HEK293 (cell line): Measurements from ENCODE around the gene MAP4K2.

Source experiments
- CTCF ChIA-PET: fragments of 350-600 bp; formaldehyde crosslinking; extraction: SDS; loops from one replicate; lab custom pipeline; 2021; ENCODE audit warnings: antibody characterized with exemption; lab: Yijun Ruan, JAX
- POLR2A ChIA-PET: fragments of 300-600 bp; formaldehyde crosslinking; extraction: SDS; loops from one replicate; lab custom pipeline; 2020; ENCODE audit warnings: antibody characterized with exemption, inconsistent platforms; lab: Yijun Ruan, JAX
- H3K27ac ChIP-seq: fragments of 200-500 bp; sonication (Bioruptor generic); 2 replicates; pipeline ENCODE4 v1.5.1; 2014; ENCODE audit warnings: low read depth, low read length, control low read depth, inconsistent platforms; ENCODE audit errors: extremely low read depth
- H3K36me3 ChIP-seq, 2 experiments: fragments of 200-500 bp in 1 of 2; sonication (Bioruptor generic) in 1 of 2; 1 replicate in 1 of 2; 2 replicates in 1 of 2; pipeline ENCODE4 v1.5.1; 2014 to 2017; ENCODE audit warnings: inconsistent platforms in 2 of 2, low read length in 2 of 2; ENCODE audit not compliant: control insufficient read depth in 2 of 2, insufficient read depth in 1 of 2
- H3K4me1 ChIP-seq: fragments of 200-500 bp; sonication (Bioruptor generic); 2 replicates; pipeline ENCODE4 v1.5.1; 2014; ENCODE audit warnings: mild to moderate bottlenecking, low read length, inconsistent platforms; ENCODE audit not compliant: control insufficient read depth, insufficient read depth
- H3K4me3 ChIP-seq: 2 replicates; pipeline ENCODE4 v1.5.1; 2011; ENCODE audit warnings: low read depth, mild to moderate bottlenecking, control low read depth, low read length, moderate library complexity
- H3K9me3 ChIP-seq: fragments of 200-500 bp; sonication (Bioruptor generic); 2 replicates; pipeline ENCODE4 v1.5.1; 2014; ENCODE audit warnings: low read depth, low read length, inconsistent platforms; ENCODE audit not compliant: control insufficient read depth, insufficient read depth
- HOXC10 ChIP-seq: sonication (generic); formaldehyde crosslinking; IDR thresholded peaks from 2 replicates; pipeline ENCODE4 v1.8.1; 2023; ENCODE audit warnings: mild to moderate bottlenecking, missing genetic modification reagents
- HOXD13 ChIP-seq: sonication (generic); formaldehyde crosslinking; IDR thresholded peaks from 2 replicates; pipeline ENCODE4 v1.8.0; 2022; ENCODE audit warnings: missing genetic modification reagents, borderline replicate concordance
- KLF8 ChIP-seq: fragments of 450-650 bp; formaldehyde crosslinking; IDR thresholded peaks from 2 replicates; pipeline ENCODE4 v1.5.1; 2016; ENCODE audit warnings: missing biosample characterization, missing genetic modification characterization
- ZBTB17 ChIP-seq: fragments of 450-650 bp; formaldehyde crosslinking; IDR thresholded peaks from 2 replicates; pipeline ENCODE4 v1.5.1; 2016; ENCODE audit warnings: missing biosample characterization, missing genetic modification characterization
- ZNF132 ChIP-seq: fragments of 450-650 bp; formaldehyde crosslinking; IDR thresholded peaks from 2 replicates; pipeline ENCODE4 v1.5.1; 2017; ENCODE audit warnings: missing biosample characterization, missing genetic modification characterization, borderline replicate concordance
- ZNF391 ChIP-seq: fragments of 450-650 bp; formaldehyde crosslinking; IDR thresholded peaks from 2 replicates; pipeline ENCODE4 v1.5.1; 2016; ENCODE audit warnings: low read depth, missing biosample characterization, missing genetic modification characterization, borderline replicate concordance
- ZNF404 ChIP-seq: fragments of 450-650 bp; formaldehyde crosslinking; IDR thresholded peaks from 2 replicates; pipeline ENCODE4 v1.5.1; 2017; ENCODE audit warnings: missing biosample characterization, missing genetic modification characterization
- ZNF530 ChIP-seq: fragments of 450-650 bp; formaldehyde crosslinking; IDR thresholded peaks from 2 replicates; pipeline ENCODE4 v1.5.1; 2016; ENCODE audit warnings: low read depth, missing biosample characterization, missing genetic modification characterization
- ZNF561 ChIP-seq: fragments of 450-650 bp; IDR thresholded peaks from 2 replicates; pipeline ENCODE4 v1.5.1; 2018; ENCODE audit warnings: missing biosample characterization, missing genetic modification characterization, borderline replicate concordance
- ZNF600 ChIP-seq: fragments of 450-650 bp; formaldehyde crosslinking; IDR thresholded peaks from 2 replicates; pipeline ENCODE4 v1.5.1; 2016; ENCODE audit warnings: missing biosample characterization, missing genetic modification characterization
- ZNF610 ChIP-seq: fragments of 450-650 bp; formaldehyde crosslinking; IDR thresholded peaks from 2 replicates; pipeline ENCODE4 v1.5.1; 2016; ENCODE audit warnings: missing biosample characterization, missing genetic modification characterization, borderline replicate concordance
- ZNF76 ChIP-seq: fragments of 450-650 bp; formaldehyde crosslinking; IDR thresholded peaks from 2 replicates; pipeline ENCODE4; 2016; ENCODE audit warnings: low read depth, missing biosample characterization, missing genetic modification characterization, borderline replicate concordance
- ZNF768 ChIP-seq: fragments of 450-650 bp; formaldehyde crosslinking; IDR thresholded peaks from 2 replicates; pipeline ENCODE4 v1.5.1; 2018; ENCODE audit warnings: missing biosample characterization, mild to moderate bottlenecking, missing genetic modification characterization
- ZSCAN18 ChIP-seq: fragments of 450-650 bp; formaldehyde crosslinking; IDR thresholded peaks from 2 replicates; pipeline ENCODE4 v1.5.1; 2016; ENCODE audit warnings: missing biosample characterization, missing genetic modification characterization
- ZXDB ChIP-seq: fragments of 450-650 bp; formaldehyde crosslinking; IDR thresholded peaks from 2 replicates; pipeline ENCODE4 v1.5.1; 2016; ENCODE audit warnings: missing biosample characterization, missing genetic modification characterization
- TF ChIP-seq, protein P1 (sequence below): fragments of 450-650 bp; formaldehyde crosslinking; IDR thresholded peaks from 2 replicates; pipeline ENCODE4 v1.5.1; 2016; ENCODE audit warnings: missing biosample characterization, missing genetic modification characterization
- TF ChIP-seq, protein P2 (sequence below): fragments of 450-650 bp; formaldehyde crosslinking; IDR thresholded peaks from 2 replicates; pipeline ENCODE4 v1.5.1; 2016; ENCODE audit warnings: missing biosample characterization, missing genetic modification characterization, borderline replicate concordance

Gene MAP4K2

DNA sequence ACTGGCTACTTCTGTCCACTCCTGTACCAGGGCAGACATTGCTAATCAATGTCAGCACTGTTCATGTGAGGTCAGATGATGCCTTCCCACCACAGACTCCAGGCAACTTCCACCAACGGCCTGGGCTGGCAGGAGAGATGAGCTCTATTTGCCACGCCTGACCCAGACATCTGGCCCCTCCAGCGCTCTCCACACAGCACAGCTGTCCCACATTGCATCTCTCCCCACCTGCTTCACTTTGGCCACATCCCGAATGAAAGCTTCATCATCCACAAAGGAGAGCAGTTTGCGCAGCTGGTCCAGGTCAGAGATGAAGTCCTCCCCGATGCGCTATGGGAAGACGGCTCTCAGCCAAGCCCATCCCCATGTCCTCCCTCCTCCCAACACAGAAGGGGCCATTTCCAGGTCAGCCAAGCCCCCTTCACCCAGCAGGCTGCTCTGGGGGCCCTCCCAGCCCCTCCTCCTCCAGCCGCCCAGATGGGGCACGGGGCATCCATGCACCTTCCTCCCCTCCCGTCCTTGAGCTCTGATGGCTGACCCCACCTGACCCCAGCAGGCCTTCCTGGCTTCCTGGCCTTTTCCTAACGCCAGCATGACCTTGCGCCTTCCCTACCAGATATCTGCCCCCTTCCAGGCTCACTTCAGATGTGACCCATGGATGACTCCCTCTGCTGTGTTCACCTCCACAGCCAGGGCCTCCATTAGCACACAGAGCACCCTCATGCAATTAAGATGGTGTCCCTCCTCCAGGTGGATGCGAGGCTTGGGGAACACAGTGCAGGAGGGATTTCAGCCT lies 50.6 kb downstream of the MAP4K2 start:
- CTCF ChIA-PET, result interaction anchor here (0.6 to 1.7 kb wide), 4 partner anchors 9 to 263 kb away, joined by 4 to 15 read pairs (median 4); partner anchors contain the start of gene RASGRP2
- Histone ChIP-seq H3K9me3 (no peaks in the 10 kb centered on the region), H3K4me3 (no peak overlapping the region), H3K4me1 (no peaks in the 10 kb centered on the region), H3K27ac (no peak overlapping the region), H3K36me3 (peaks cover 0 to 3% of the 10 kb centered on the region in 2 experiments; a peak in 1 of 3 replicates)
- TF ChIP-seq KLF8 (tag by site-specific recombination) (no peak), ZBTB17 (tag by site-specific recombination) (peak; percentile 65; the same call in 1 of the 2 replicates)
- POLR2A ChIA-PET, result interaction anchor here (0.6 to 0.7 kb wide), 2 partner anchors 26 to 581 kb away, joined by 3 read pairs; partner anchors contain the start of genes DPF2 and SF1

DNA sequence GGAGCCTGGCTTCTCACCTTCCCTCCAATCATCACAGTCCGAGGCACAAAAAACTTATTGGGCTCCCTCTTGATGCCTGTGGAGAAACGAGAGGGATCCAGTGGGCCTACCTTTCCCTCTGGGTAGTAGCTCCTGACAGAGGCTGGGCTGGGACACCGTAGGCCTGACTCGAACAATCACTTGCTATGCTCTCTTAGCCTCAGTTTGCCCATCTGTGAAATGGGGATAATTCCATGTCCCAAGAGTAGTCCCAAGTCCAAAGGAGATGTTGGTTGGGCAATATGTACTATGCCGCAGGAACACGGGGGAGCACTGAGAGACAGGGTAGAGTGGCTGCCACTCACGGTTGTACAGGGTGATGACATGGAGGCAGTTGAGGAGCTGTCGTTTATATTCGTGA lies 51.4 kb downstream of the MAP4K2 start:
- H3K27ac ChIP-seq, result no peak overlapping the region
- POLR2A ChIA-PET, result interaction anchor here (0.6 kb wide), 1 partner anchor 582 kb away, joined by 3 read pairs; the partner anchor contains the start of gene DPF2
- peaks cover 0 to 3% of the 10 kb centered on the region in 2 experiments; a peak in 1 of 3 replicates for H3K36me3 ChIP-seq
- H3K9me3 ChIP-seq, result no peaks in the 10 kb centered on the region
- H3K4me1 ChIP-seq, result no peaks in the 10 kb centered on the region
- TF ChIP-seq HOXC10 (CRISPR knock-in tag) (no peak), ZNF132 (no peak), ZSCAN18 (no peak), ZNF561 (tag by site-specific recombination) (no peak), ZNF391 (no peak)
- TF ChIP-seq, protein P1, sequence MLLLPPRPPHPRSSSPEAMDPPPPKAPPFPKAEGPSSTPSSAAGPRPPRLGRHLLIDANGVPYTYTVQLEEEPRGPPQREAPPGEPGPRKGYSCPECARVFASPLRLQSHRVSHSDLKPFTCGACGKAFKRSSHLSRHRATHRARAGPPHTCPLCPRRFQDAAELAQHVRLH (tag by site-specific recombination), result no peak
- no peak overlapping the region for H3K4me3 ChIP-seq
- CTCF ChIA-PET, result interaction anchor here (0.6 to 1.7 kb wide), 5 partner anchors 8 to 262 kb away, joined by 3 to 15 read pairs (median 4); partner anchors contain the start of gene RASGRP2

GRCh38 chr11:64751136-64751535 lies 51.9 kb downstream of the MAP4K2 start:
- CTCF ChIA-PET, result interaction anchor here (0.7 to 1.7 kb wide), 2 partner anchors 10 to 46 kb away, joined by 3 read pairs; no protein-coding TSS in a partner anchor
- POLR2A ChIA-PET, result no interaction called here
- no peaks in the 10 kb centered on the region for H3K4me1 ChIP-seq

More at GRCh38 chr11:64751136-64751535, 51.9 kb downstream of the MAP4K2 start:
- Histone ChIP-seq H3K9me3 (no peaks in the 10 kb centered on the region), H3K36me3 (peaks cover 0 to 3% of the 10 kb centered on the region in 2 experiments; a peak in 1 of 3 replicates), H3K27ac (no peak overlapping the region), H3K4me3 (no peak overlapping the region)
- TF ChIP-seq, protein P2, sequence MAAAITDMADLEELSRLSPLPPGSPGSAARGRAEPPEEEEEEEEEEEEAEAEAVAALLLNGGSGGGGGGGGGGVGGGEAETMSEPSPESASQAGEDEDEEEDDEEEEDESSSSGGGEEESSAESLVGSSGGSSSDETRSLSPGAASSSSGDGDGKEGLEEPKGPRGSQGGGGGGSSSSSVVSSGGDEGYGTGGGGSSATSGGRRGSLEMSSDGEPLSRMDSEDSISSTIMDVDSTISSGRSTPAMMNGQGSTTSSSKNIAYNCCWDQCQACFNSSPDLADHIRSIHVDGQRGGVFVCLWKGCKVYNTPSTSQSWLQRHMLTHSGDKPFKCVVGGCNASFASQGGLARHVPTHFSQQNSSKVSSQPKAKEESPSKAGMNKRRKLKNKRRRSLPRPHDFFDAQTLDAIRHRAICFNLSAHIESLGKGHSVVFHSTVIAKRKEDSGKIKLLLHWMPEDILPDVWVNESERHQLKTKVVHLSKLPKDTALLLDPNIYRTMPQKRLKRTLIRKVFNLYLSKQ, result no peak
- no peak for TF ChIP-seq ZNF404
- no peak for TF ChIP-seq ZXDB
- no peak for TF ChIP-seq ZNF610 (tag by site-specific recombination)
- no peak for TF ChIP-seq ZNF768 (tag by site-specific recombination)
- TF ChIP-seq ZNF76 (tag by site-specific recombination), result no peak
- no peak for TF ChIP-seq ZNF600 (tag by site-specific recombination)
- TF ChIP-seq HOXD13 (CRISPR knock-in tag), result no peak
- TF ChIP-seq ZNF530 (tag by site-specific recombination), result no peak
